Suprapubic skin (tissue), 4 donors: ENCODE results near the gene RBM33. TPM values are rescaled to one million over a fixed set of nuclear protein-coding genes. Genes with fewer than 3 reads are reported as not detected.

Experiments
- DNase-seq, 2 donors: peaks; one replicate each; pipeline ENCODE4 v3.0.0-alpha.2; 2019; ENCODE audit warnings: low spot score in 2 of 2
- H3K27ac ChIP-seq: fragments of 200-600 bp; sonication (generic); one replicate; pipeline ENCODE4 v1.5.1; 2019
- H3K27me3 ChIP-seq: fragments of 200-600 bp; sonication (generic); one replicate; pipeline ENCODE4 v1.5.1; 2019
- H3K36me3 ChIP-seq: fragments of 200-600 bp; sonication (generic); one replicate; pipeline ENCODE4 v1.5.1; 2019
- H3K4me1 ChIP-seq: fragments of 200-600 bp; sonication (generic); one replicate; pipeline ENCODE4 v1.5.1; 2019
- H3K4me3 ChIP-seq: fragments of 200-600 bp; sonication (generic); one replicate; pipeline ENCODE4 v1.5.1; 2019; ENCODE audit warnings: mild to moderate bottlenecking
- H3K9me3 ChIP-seq: fragments of 200-600 bp; sonication (generic); one replicate; pipeline ENCODE4 v1.5.1; 2019
- EP300 ChIP-seq: sonication (generic); formaldehyde crosslinking; IDR thresholded peaks from one replicate; pipeline ENCODE4 v1.6.1; 2017; ENCODE audit warnings: antibody characterized with exemption
- POLR2A ChIP-seq, 2 donors: fragments of 450-650 bp; IDR thresholded peaks; one replicate each; pipeline ENCODE4 v1.6.1; 2017; ENCODE audit warnings: antibody characterized with exemption in 2 of 2, mild to moderate bottlenecking in 2 of 2, moderate library complexity in 2 of 2
- POLR2AphosphoS5 ChIP-seq, 3 donors: sonication (generic); formaldehyde crosslinking; IDR thresholded peaks; one replicate each; pipeline ENCODE4 v1.6.1; 2017; ENCODE audit warnings: antibody characterized with exemption in 3 of 3
- WGBS: methylation state at CpG from one replicate; pipeline ENCODE4 v1.1.5; 2018; 5-methylcytosine and 5-hydroxymethylcytosine counted together
- total RNA-seq, 4 donors: library from RNA; depleted of rRNA; stranded (reverse); fragments of >200 nt; gene quantifications; one replicate each; pipeline ENCODE4 v1.1.0, GENCODE V29; 2016
- TF ChIP-seq, protein P1 (sequence below), 2 donors: fragments of 200-600 bp in 1 of 2; fragments of 450-650 bp in 1 of 2; sonication (generic) in 1 of 2; IDR thresholded peaks; one replicate each; pipeline ENCODE4 v1.5.1; 2016 to 2019; ENCODE audit warnings: antibody characterized with exemption in 2 of 2, mild to moderate bottlenecking in 1 of 2, moderate library complexity in 1 of 2

RBM33 gene
- total RNA-seq, 4 donors from 2014 or later: 37.4 to 121 (median 58.2) TPM

GRCh38 chr7:155706376-155706775 lies 61.9 kb downstream of the RBM33 start:
- H3K36me3 ChIP-seq: peaks cover 82% of the 10 kb centered on the region
- no peak overlapping the region for H3K4me3 ChIP-seq
- 92% methylated on average over 10 of the region's 10 CpGs for WGBS
- DNase-seq: no peak
- TF ChIP-seq EP300 (no peak), POLR2AphosphoS5 (IDR thresholded peaks at IDR 0.05) (no peak), POLR2A (IDR thresholded peaks at IDR 0.05) (no peak)
- TF ChIP-seq, protein P1, sequence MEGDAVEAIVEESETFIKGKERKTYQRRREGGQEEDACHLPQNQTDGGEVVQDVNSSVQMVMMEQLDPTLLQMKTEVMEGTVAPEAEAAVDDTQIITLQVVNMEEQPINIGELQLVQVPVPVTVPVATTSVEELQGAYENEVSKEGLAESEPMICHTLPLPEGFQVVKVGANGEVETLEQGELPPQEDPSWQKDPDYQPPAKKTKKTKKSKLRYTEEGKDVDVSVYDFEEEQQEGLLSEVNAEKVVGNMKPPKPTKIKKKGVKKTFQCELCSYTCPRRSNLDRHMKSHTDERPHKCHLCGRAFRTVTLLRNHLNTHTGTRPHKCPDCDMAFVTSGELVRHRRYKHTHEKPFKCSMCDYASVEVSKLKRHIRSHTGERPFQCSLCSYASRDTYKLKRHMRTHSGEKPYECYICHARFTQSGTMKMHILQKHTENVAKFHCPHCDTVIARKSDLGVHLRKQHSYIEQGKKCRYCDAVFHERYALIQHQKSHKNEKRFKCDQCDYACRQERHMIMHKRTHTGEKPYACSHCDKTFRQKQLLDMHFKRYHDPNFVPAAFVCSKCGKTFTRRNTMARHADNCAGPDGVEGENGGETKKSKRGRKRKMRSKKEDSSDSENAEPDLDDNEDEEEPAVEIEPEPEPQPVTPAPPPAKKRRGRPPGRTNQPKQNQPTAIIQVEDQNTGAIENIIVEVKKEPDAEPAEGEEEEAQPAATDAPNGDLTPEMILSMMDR (IDR thresholded peaks at IDR 0.05): no peak
- H3K4me1 ChIP-seq: no peaks in the 10 kb centered on the region
- H3K27ac ChIP-seq: no peak overlapping the region
- no peaks in the 10 kb centered on the region for H3K27me3 ChIP-seq
- H3K9me3 ChIP-seq: no peaks in the 10 kb centered on the region

GRCh38 chr7:155709453-155709852 lies 65.0 kb downstream of the RBM33 start:
- TF ChIP-seq POLR2AphosphoS5 (IDR thresholded peaks at IDR 0.05): no peak
- TF ChIP-seq, protein P1 (IDR thresholded peaks at IDR 0.05): no peak
- TF ChIP-seq POLR2A (IDR thresholded peaks at IDR 0.05): no peak
- no peak for TF ChIP-seq EP300
- DNase-seq: no peak
- peaks cover 81% of the 10 kb centered on the region for H3K36me3 ChIP-seq

GRCh38 chr7:155710031-155710430 lies 65.6 kb downstream of the RBM33 start:
- no peaks in the 10 kb centered on the region for H3K9me3 ChIP-seq
- no peak overlapping the region for H3K4me3 ChIP-seq
- 92% methylated on average over 6 of the region's 6 CpGs for WGBS
- no peak for TF ChIP-seq EP300
- TF ChIP-seq POLR2AphosphoS5 (IDR thresholded peaks at IDR 0.05): no peak
- TF ChIP-seq, protein P1 (IDR thresholded peaks at IDR 0.05): no peak
- no peak for TF ChIP-seq POLR2A (IDR thresholded peaks at IDR 0.05)
- H3K36me3 ChIP-seq: peaks cover 79% of the 10 kb centered on the region
- H3K27me3 ChIP-seq: no peaks in the 10 kb centered on the region
- no peak for DNase-seq
- H3K27ac ChIP-seq: no peak overlapping the region
- no peaks in the 10 kb centered on the region for H3K4me1 ChIP-seq

More at GRCh38 chr7:155709453-155709852, 65.0 kb downstream of the RBM33 start:
- Histone ChIP-seq H3K9me3 (no peaks in the 10 kb centered on the region), H3K4me1 (no peaks in the 10 kb centered on the region), H3K27me3 (no peaks in the 10 kb centered on the region), H3K27ac (no peak overlapping the region), H3K4me3 (no peak overlapping the region)

- Histone ChIP-seq H3K9me3 (no peaks in the 10 kb centered on the region), H3K4me1 (no peaks in the 10 kb centered on the region), H3K36me3 (peaks cover 79% of the 10 kb centered on the region), H3K27ac (no peak overlapping the region), H3K27me3 (no peaks in the 10 kb centered on the region), H3K4me3 (no peak overlapping the region)
- DNase-seq: no peak
- TF ChIP-seq, protein P1 (IDR thresholded peaks at IDR 0.05): no peak
- no peak for TF ChIP-seq POLR2A (IDR thresholded peaks at IDR 0.05)
- TF ChIP-seq POLR2AphosphoS5 (IDR thresholded peaks at IDR 0.05): no peak
- TF ChIP-seq EP300: no peak
- 82% methylated on average over 1 of the region's 1 CpG for WGBS
These were observed 66.1 kb downstream of the RBM33 start for GRCh38 chr7:155710530-155710929.

- Histone ChIP-seq H3K36me3 (peaks cover 77% of the 10 kb centered on the region), H3K9me3 (no peaks in the 10 kb centered on the region), H3K27me3 (no peaks in the 10 kb centered on the region), H3K27ac (no peak overlapping the region), H3K4me3 (no peak overlapping the region), H3K4me1 (no peaks in the 10 kb centered on the region)
- TF ChIP-seq, protein P1 (IDR thresholded peaks at IDR 0.05): no peak
- TF ChIP-seq EP300 (no peak), POLR2AphosphoS5 (IDR thresholded peaks at IDR 0.05) (no peak), POLR2A (IDR thresholded peaks at IDR 0.05) (no peak)
- no peak for DNase-seq
- 94% methylated on average over 16 of the region's 16 CpGs for WGBS
These were observed 66.6 kb downstream of the RBM33 start for GRCh38 chr7:155711081-155711480.
